A549 (cell line): ENCODE results near the gene TSHZ2. TPM values are rescaled to one million over a fixed set of nuclear protein-coding genes. Genes with fewer than 3 reads are reported as not detected.

ENCODE experiments used
- ATAC-seq, 2 experiments: fragments of 200-7000 bp in 1 of 2; fragments of >200 bp in 1 of 2; cut with Nextera tagmentation in 1 of 2; cut with Tn5 transposase in 1 of 2; 3 replicates each; pipeline versions ENCODE4 v1.8.0 to v1.9.1; 2018 to 2020; ENCODE audit warnings: mild to moderate bottlenecking in 1 of 2, moderate library complexity in 1 of 2
- CTCF ChIA-PET: fragments of 300-600 bp; sonication (Branson Sonifier 250); formaldehyde crosslinking; extraction: SDS; loops from one replicate; lab custom pipeline; 2021; ENCODE audit warnings: antibody characterized with exemption, inconsistent platforms; lab: Yijun Ruan, JAX
- POLR2A ChIA-PET: fragments of 350-600 bp; formaldehyde crosslinking; extraction: SDS; loops from one replicate; lab custom pipeline; 2021; ENCODE audit warnings: antibody characterized with exemption, inconsistent platforms; lab: Yijun Ruan, JAX
- DNase-seq, 2 experiments: peaks; one replicate each; pipeline versions ENCODE4 v3.0.0 to v3.0.0-alpha.2; 2011 to 2016; ENCODE audit warnings: low read depth in 1 of 2, low spot score in 1 of 2
- FAIRE-seq: peaks from 2 replicates; lab custom pipeline; 2011; peaks lifted over from hg19 to GRCh38; lab: Jason Lieb, UNC
- H3K27ac ChIP-seq, 2 experiments: fragments of >200 bp; sonication (Bioruptor Twin); formaldehyde crosslinking; 3 replicates each; pipeline ENCODE4 v1.5.1; 2016 to 2017
- H3K4me1 ChIP-seq: fragments of >200 bp; sonication (Bioruptor Twin); formaldehyde crosslinking; 3 replicates; pipeline ENCODE4 v1.6.1; 2016
- H3K4me2 ChIP-seq: fragments of >200 bp; sonication (Bioruptor Twin); formaldehyde crosslinking; 3 replicates; pipeline ENCODE4 v1.6.1; 2016
- H3K4me3 ChIP-seq: fragments of >200 bp; sonication (Bioruptor Twin); formaldehyde crosslinking; 3 replicates; pipeline ENCODE4 v1.5.1; 2016
- H3K9me3 ChIP-seq: fragments of >200 bp; sonication (Bioruptor Twin); formaldehyde crosslinking; 3 replicates; pipeline ENCODE4 v1.6.1; 2016
- BHLHE40 ChIP-seq: IDR thresholded peaks from 2 replicates; pipeline ENCODE4 v1.6.1; 2012; ENCODE audit warnings: low read depth, low read length, inconsistent platforms
- CEBPB ChIP-seq, 2 experiments: fragments of >200 bp in 1 of 2; sonication (Bioruptor Twin) in 1 of 2; formaldehyde crosslinking in 1 of 2; IDR thresholded peaks; 2 replicates each; pipeline ENCODE4 v1.6.1; 2012 to 2016
- CHD4 ChIP-seq: fragments of 200-600 bp; sonication (generic); IDR thresholded peaks from 2 replicates; pipeline ENCODE4 v1.6.1; 2016; ENCODE audit warnings: antibody characterized with exemption, mild to moderate bottlenecking, borderline replicate concordance
- EHF ChIP-seq: fragments of 250-450 bp; sonication (Bioruptor Pico); IDR thresholded peaks from 2 replicates; pipeline ENCODE4 v1.5.0; 2020; ENCODE audit warnings: mild to moderate bottlenecking
- ELK1 ChIP-seq: fragments of 150-350 bp; IDR thresholded peaks from 2 replicates; pipeline ENCODE4 v1.6.1; 2014; ENCODE audit warnings: low read depth, mild to moderate bottlenecking, low read length
- ESRRA ChIP-seq: fragments of 150-350 bp; IDR thresholded peaks from 2 replicates; pipeline ENCODE4 v1.6.1; 2014; ENCODE audit warnings: mild to moderate bottlenecking, low read length, borderline replicate concordance
- GATA3 ChIP-seq: IDR thresholded peaks from 2 replicates; pipeline ENCODE4 v1.6.1; 2012; ENCODE audit warnings: borderline replicate concordance
- HDAC2 ChIP-seq: fragments of 200-600 bp; sonication (generic); IDR thresholded peaks from 2 replicates; pipeline ENCODE4 v1.6.1; 2016
- HEYL ChIP-seq: fragments of 250-450 bp; sonication (Bioruptor Pico); IDR thresholded peaks from 2 replicates; pipeline ENCODE4 v1.8.0; 2021; ENCODE audit warnings: mild to moderate bottlenecking, moderate library complexity
- JUNB ChIP-seq: fragments of >200 bp; sonication (Bioruptor Twin); formaldehyde crosslinking; IDR thresholded peaks from 2 replicates; pipeline ENCODE4 v1.6.1; 2016
- KDM5A ChIP-seq: fragments of 200-600 bp; sonication (generic); IDR thresholded peaks from 2 replicates; pipeline ENCODE4 v1.6.1; 2016; ENCODE audit warnings: antibody characterized with exemption, mild to moderate bottlenecking
- MAX ChIP-seq: IDR thresholded peaks from 2 replicates; pipeline ENCODE4 v1.6.1; 2012
- MAZ ChIP-seq: fragments of 150-350 bp; IDR thresholded peaks from 2 replicates; pipeline ENCODE4 v1.6.1; 2014; ENCODE audit warnings: antibody characterized with exemption, low read depth, low read length, borderline replicate concordance
- MYC ChIP-seq: IDR thresholded peaks from 2 replicates; pipeline ENCODE4 v1.6.1; 2012; ENCODE audit warnings: mild to moderate bottlenecking, inconsistent platforms, low read length, improper control_type of control experiment, borderline replicate concordance
- NFE2L2 ChIP-seq: fragments of 150-350 bp; conservative IDR thresholded peaks from 2 replicates; pipeline ENCODE4 v1.6.1; 2014; ENCODE audit warnings: low read length
- NR3C1 ChIP-seq: fragments of >200 bp; sonication (Bioruptor Twin); formaldehyde crosslinking; IDR thresholded peaks from 3 replicates; pipeline ENCODE4 v1.6.1; 2017
- POLR2A ChIP-seq: IDR thresholded peaks from 2 replicates; pipeline ENCODE4 v1.6.1; 2012; ENCODE audit warnings: mild to moderate bottlenecking, low read length
- POLR2AphosphoS2 ChIP-seq: conservative IDR thresholded peaks from 2 replicates; pipeline ENCODE4 v1.6.1; 2012; ENCODE audit warnings: low read length, improper control_type of control experiment, inconsistent platforms
- RCOR1 ChIP-seq: fragments of 150-350 bp; IDR thresholded peaks from 2 replicates; pipeline ENCODE4 v1.6.1; 2014; ENCODE audit warnings: antibody characterized with exemption, low read length, low read depth
- SMC3 ChIP-seq: fragments of >200 bp; sonication (Bioruptor Twin); formaldehyde crosslinking; IDR thresholded peaks from 3 replicates; pipeline ENCODE4 v1.6.1; 2018; ENCODE audit warnings: inconsistent platforms
- SREBF2 ChIP-seq: fragments of 450-650 bp; IDR thresholded peaks from 2 replicates; pipeline ENCODE4 v1.6.1; 2014; ENCODE audit warnings: mild to moderate bottlenecking, moderate library complexity
- USF2 ChIP-seq: fragments of 450-650 bp; IDR thresholded peaks from 2 replicates; pipeline ENCODE4 v1.6.1; 2014; ENCODE audit warnings: antibody characterized with exemption
- ZC3H11A ChIP-seq: fragments of 450-650 bp; IDR thresholded peaks from 2 replicates; pipeline ENCODE4 v1.6.1; 2014; ENCODE audit warnings: antibody characterized with exemption, mild to moderate bottlenecking
- ZFP36 ChIP-seq: fragments of 450-650 bp; IDR thresholded peaks from 2 replicates; pipeline ENCODE4 v1.6.1; 2014; ENCODE audit warnings: borderline replicate concordance; ENCODE audit not compliant: partially characterized antibody
- ZNF302 ChIP-seq: fragments of 250-450 bp; sonication (Bioruptor Pico); IDR thresholded peaks from 2 replicates; pipeline ENCODE4 v1.9.0; 2021; ENCODE audit warnings: inconsistent platforms, mild to moderate bottlenecking, moderate library complexity
- WGBS: methylation state at CpG from one replicate; pipeline ENCODE4 v1.1.6; 2017; ENCODE audit errors: missing lambda C conversion rate; 5-methylcytosine and 5-hydroxymethylcytosine counted together
- polyA plus RNA-seq, 4 experiments: library from polyadenylated mRNA; depleted of rRNA in 3 of 4; stranded (reverse); fragments of >200 nt; fragmentation: RNase III in 1 of 4; extraction: RNeasy Plus Mini Kit Qiagen cat#74134 plus additional on column Dnase treatment in 1 of 4; gene quantifications; 2 replicates in 3 of 4; 3 replicates in 1 of 4; pipeline ENCODE4 v1.2.3, GENCODE V29; 2011 to 2017
- TF ChIP-seq, protein P1 (sequence below): IDR thresholded peaks from 2 replicates; pipeline ENCODE4 v1.6.1; 2012; ENCODE audit warnings: low read depth, borderline replicate concordance
- TF ChIP-seq, protein P2 (sequence below): fragments of >200 bp; sonication (Bioruptor Twin); formaldehyde crosslinking; IDR thresholded peaks from 3 replicates; pipeline ENCODE4 v1.6.1; 2016

TSHZ2 gene
- polyA plus RNA-seq, 2 of the 4 experiments (the other 2 are of a cell fraction) = not detected

DNA sequence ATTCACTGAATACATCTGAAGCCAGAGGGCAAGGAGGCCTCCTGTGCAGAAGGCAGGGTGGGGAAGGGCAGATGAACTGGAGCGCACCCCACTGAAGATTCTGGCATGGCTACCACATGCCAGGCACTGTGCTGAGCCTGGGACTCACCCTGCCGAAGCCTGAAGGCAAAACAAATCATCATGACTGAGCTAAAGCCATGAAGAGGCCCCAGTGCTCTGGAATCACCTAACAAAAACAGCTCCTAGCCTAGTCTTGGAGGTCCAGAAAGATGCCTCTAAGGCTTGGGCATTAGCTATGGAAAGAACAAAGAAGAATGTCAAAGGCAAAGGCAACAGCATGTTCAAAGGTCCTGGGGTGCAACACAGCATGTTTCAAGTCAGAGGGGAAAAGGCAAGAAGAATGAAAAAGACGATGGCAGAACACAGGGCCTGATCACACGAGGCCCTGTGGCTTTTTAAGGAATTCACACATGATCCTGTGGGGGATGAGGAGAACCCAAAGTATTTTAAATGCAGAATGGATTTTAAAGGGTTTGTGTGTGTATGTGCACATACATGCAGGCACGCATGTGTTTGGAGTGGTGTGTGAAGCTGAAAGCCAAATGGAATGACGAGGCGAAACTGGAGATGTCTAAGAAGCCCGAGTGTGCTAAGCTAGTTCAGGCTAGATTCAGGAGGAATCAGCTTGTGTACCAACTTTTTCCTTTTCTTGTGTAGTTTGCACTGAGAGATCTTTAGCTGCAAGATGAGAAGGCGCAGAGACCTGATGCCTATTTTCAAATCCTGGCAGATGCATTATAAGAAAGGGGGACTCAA lies 360.1 kb downstream of the TSHZ2 start:
- no peak for DNase-seq
- CTCF ChIA-PET = no interaction called here
- no peak overlapping the region for H3K27ac ChIP-seq
- TF ChIP-seq ELK1 (no peak), GATA3 (no peak), SREBF2 (no peak), EHF (CRISPR knock-in tag) (no peak), MYC (no peak), POLR2AphosphoS2 (no peak), BHLHE40 (no peak), HEYL (no peak), NFE2L2 (no peak), NR3C1 (no peak), MAX (no peak), CEBPB (IDR thresholded peaks at IDR 0.05) (no peak), POLR2A (no peak), HDAC2 (no peak), SMC3 (no peak), ESRRA (no peak), KDM5A (no peak), JUNB (no peak)
- TF ChIP-seq, all 56 proteins: peak for 0
- ATAC-seq (no peak), FAIRE-seq (no peak)
- POLR2A ChIA-PET = no interaction called here
- WGBS = 69% methylated on average over 8 of the region's 9 CpGs
- peaks cover 5% of the 10 kb centered on the region; the same call in 1 of the 3 replicates for H3K4me1 ChIP-seq
- H3K9me3 ChIP-seq = no peaks in the 10 kb centered on the region
- no peak overlapping the region for H3K4me3 ChIP-seq
- H3K4me2 ChIP-seq = no peak overlapping the region

- Histone ChIP-seq H3K9me3 (no peaks in the 10 kb centered on the region), H3K4me1 (peaks cover 5% of the 10 kb centered on the region; the same call in 1 of the 3 replicates), H3K4me3 (no peak overlapping the region), H3K4me2 (no peak overlapping the region), H3K27ac (no peak overlapping the region)
- ChIA-PET POLR2A (no interaction called here), CTCF (no interaction called here)
- DNase-seq (no peak), FAIRE-seq (no peak), ATAC-seq (no peak)
- 41% methylated on average over 8 of the region's 8 CpGs for WGBS
- TF ChIP-seq NR3C1 (no peak), ZC3H11A (no peak), MAX (no peak), ZNF302 (CRISPR knock-in tag) (no peak), EHF (CRISPR knock-in tag) (no peak), KDM5A (no peak), HDAC2 (no peak), RCOR1 (no peak), SREBF2 (no peak), MAZ (no peak)
- TF ChIP-seq, protein P1, sequence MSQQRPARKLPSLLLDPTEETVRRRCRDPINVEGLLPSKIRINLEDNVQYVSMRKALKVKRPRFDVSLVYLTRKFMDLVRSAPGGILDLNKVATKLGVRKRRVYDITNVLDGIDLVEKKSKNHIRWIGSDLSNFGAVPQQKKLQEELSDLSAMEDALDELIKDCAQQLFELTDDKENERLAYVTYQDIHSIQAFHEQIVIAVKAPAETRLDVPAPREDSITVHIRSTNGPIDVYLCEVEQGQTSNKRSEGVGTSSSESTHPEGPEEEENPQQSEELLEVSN = no peak
These were observed 362.7 kb downstream of the TSHZ2 start for GRCh38 chr20:53334861-53335260.

GRCh38 chr20:53335555-53335954 lies 363.4 kb downstream of the TSHZ2 start:
- Histone ChIP-seq H3K4me3 (no peak overlapping the region), H3K9me3 (no peaks in the 10 kb centered on the region), H3K27ac (no peak overlapping the region), H3K4me2 (no peak overlapping the region), H3K4me1 (peaks cover 5% of the 10 kb centered on the region; the same call in 1 of the 3 replicates)
- WGBS = 78% methylated on average over 6 of the region's 6 CpGs
- ATAC-seq = no peak
- TF ChIP-seq ESRRA (no peak), KDM5A (no peak), CHD4 (no peak), HEYL (no peak), USF2 (no peak), ZFP36 (no peak), SREBF2 (no peak), SMC3 (no peak), MYC (no peak)
- TF ChIP-seq, protein P2, sequence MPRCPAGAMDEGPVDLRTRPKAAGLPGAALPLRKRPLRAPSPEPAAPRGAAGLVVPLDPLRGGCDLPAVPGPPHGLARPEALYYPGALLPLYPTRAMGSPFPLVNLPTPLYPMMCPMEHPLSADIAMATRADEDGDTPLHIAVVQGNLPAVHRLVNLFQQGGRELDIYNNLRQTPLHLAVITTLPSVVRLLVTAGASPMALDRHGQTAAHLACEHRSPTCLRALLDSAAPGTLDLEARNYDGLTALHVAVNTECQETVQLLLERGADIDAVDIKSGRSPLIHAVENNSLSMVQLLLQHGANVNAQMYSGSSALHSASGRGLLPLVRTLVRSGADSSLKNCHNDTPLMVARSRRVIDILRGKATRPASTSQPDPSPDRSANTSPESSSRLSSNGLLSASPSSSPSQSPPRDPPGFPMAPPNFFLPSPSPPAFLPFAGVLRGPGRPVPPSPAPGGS = no peak
- no peak for DNase-seq
- FAIRE-seq = no peak
- CTCF ChIA-PET = no interaction called here
- POLR2A ChIA-PET = no interaction called here
